Ovary (tissue), 3 donors: Measurements from ENCODE around the gene RHOJ.

Experiments used
- EP300 ChIP-seq: sonication (generic); formaldehyde crosslinking; IDR thresholded peaks from one replicate; pipeline ENCODE4 v1.6.1; 2017; ENCODE audit warnings: antibody characterized with exemption
- POLR2A ChIP-seq: fragments of 450-650 bp; IDR thresholded peaks from one replicate; pipeline ENCODE4 v1.6.1; 2017; ENCODE audit warnings: antibody characterized with exemption, mild to moderate bottlenecking, moderate library complexity
- TF ChIP-seq, protein P1 (sequence below), 3 donors: fragments of 450-650 bp in 2 of 3; fragments of 200-600 bp in 1 of 3; IDR thresholded peaks; one replicate each; pipeline versions ENCODE4 v1.5.1 to v1.8.0; 2016 to 2022; ENCODE audit warnings: antibody characterized with exemption in 3 of 3, mild to moderate bottlenecking in 1 of 3
- donor health status: DM: no; HTN: no; CAD: no.

DNA sequence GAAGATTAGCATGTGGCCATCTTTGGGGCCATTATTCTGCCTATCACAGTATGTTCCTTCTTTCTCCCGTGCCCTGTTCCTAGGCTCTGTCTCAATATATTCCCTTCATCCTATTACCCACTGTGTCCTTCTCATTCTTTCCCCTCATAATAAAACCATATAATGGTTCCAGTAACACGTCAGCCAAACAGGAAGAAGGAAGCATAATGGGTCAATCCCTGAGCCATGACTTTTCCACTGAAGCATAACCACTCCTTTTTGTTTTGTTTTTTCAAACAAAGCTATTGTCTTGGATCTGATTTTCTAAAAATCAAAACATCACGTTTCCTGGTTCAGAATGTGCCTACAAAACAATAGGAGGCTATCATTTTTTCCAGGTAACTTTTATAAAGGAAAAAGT lies 21.3 kb upstream of the RHOJ start:
- TF ChIP-seq, protein P1, sequence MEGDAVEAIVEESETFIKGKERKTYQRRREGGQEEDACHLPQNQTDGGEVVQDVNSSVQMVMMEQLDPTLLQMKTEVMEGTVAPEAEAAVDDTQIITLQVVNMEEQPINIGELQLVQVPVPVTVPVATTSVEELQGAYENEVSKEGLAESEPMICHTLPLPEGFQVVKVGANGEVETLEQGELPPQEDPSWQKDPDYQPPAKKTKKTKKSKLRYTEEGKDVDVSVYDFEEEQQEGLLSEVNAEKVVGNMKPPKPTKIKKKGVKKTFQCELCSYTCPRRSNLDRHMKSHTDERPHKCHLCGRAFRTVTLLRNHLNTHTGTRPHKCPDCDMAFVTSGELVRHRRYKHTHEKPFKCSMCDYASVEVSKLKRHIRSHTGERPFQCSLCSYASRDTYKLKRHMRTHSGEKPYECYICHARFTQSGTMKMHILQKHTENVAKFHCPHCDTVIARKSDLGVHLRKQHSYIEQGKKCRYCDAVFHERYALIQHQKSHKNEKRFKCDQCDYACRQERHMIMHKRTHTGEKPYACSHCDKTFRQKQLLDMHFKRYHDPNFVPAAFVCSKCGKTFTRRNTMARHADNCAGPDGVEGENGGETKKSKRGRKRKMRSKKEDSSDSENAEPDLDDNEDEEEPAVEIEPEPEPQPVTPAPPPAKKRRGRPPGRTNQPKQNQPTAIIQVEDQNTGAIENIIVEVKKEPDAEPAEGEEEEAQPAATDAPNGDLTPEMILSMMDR (IDR thresholded peaks at IDR 0.05): no peak
- TF ChIP-seq EP300 (no peak), POLR2A (no peak)
